ENCODE data around the gene MAOA.
A peak's percentile ranks its signal among the peaks of the same experiment; 100 is the strongest.
"Not testable (repeated sequence)": the region's sequence is repeated elsewhere in the genome, so short reads cannot be mapped to it uniquely, and the experiment has no call there.

Gene MAOA

DNA sequence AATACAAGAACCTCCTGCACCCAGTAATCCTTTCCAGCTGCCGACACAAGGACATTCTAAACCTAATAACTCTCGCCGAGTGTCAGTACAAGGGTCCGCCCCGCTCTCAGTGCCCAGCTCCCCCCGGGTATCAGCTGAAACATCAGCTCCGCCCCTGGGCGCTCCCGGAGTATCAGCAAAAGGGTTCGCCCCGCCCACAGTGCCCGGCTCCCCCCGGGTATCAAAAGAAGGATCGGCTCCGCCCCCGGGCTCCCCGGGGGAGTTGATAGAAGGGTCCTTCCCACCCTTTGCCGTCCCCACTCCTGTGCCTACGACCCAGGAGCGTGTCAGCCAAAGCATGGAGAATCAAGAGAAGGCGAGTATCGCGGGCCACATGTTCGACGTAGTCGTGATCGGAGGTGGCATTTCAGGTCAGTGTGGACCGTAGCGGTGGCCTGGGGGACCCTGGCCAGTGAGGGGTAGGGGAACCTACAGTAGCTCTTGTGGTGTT, at the start of gene MAOA:
Gene MAOA, plus strand, starts transcription at position 295 of the 490 bp plus-strand sequence. Its CDS starts 43 bp downstream, at position 338.
- Mint-ChIP-seq H3K27me3 (no peaks in the 10 kb centered on the region), H3K4me1 (ENCODE audit: low read depth) (peaks cover 3% of the 10 kb centered on the region), H3K36me3 (no peaks in the 10 kb centered on the region), H3K9me3 (ENCODE audit: low read depth) (no peaks in the 10 kb centered on the region), H3K4me3 (peak within 1 kb of the TSS; percentile 88), H3K27ac (no peak within 1 kb of the TSS)

DNA sequence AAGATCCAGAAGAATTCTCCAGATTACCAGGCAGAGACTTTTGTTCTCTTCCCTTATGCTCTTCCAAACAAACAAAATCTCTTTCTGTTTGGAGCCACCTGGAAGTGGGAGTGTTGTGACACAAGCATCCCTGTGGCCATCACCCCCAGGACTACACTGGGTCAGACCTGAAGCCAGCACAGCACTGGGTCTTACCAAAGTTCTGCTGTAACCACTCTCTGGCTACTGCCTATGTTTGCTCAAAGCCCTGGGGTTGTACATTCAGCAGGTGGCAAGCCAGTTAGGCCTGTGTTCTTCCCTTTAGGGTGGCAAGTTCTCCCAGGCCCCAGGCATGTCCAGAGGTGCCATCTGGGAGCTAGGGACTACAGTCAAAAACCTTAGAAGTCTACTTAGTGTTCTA, 43.7 kb upstream of the MAOA start:
- Mint-ChIP-seq H3K4me3 (no peak overlapping the region), H3K27me3 (peaks cover 3% of the 10 kb centered on the region), H3K27ac (no peak overlapping the region), H3K36me3 (peaks cover 2% of the 10 kb centered on the region), H3K4me1 (ENCODE audit: low read depth) (no peaks in the 10 kb centered on the region), H3K9me3 (ENCODE audit: low read depth) (no peaks in the 10 kb centered on the region)

DNA sequence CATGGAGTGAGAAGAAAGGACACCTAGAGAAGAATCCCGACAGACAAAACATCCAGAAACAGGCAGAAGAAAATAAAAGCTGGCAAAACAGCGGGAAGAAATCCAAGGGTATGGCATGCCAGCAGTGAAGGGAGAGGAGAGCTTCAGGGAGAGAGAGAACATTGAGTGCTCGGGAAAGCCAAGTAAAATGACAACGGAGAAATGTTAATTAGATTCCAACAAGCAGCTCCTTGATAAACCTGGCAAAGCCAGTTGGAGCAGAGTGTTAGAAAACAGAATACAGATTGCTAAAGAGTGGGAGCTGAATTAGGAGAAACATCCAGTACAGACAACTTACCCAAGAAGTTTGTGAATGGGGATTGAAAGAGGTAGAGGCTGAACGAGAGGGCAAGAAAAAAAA, 40.4 kb upstream of the MAOA start:
- Mint-ChIP-seq H3K9me3 (ENCODE audit: low read depth) (no peaks in the 10 kb centered on the region), H3K27me3 (peaks cover 3% of the 10 kb centered on the region), H3K4me1 (ENCODE audit: low read depth) (no peaks in the 10 kb centered on the region), H3K27ac (no peak overlapping the region), H3K36me3 (peaks cover 2% of the 10 kb centered on the region), H3K4me3 (no peak overlapping the region)

DNA sequence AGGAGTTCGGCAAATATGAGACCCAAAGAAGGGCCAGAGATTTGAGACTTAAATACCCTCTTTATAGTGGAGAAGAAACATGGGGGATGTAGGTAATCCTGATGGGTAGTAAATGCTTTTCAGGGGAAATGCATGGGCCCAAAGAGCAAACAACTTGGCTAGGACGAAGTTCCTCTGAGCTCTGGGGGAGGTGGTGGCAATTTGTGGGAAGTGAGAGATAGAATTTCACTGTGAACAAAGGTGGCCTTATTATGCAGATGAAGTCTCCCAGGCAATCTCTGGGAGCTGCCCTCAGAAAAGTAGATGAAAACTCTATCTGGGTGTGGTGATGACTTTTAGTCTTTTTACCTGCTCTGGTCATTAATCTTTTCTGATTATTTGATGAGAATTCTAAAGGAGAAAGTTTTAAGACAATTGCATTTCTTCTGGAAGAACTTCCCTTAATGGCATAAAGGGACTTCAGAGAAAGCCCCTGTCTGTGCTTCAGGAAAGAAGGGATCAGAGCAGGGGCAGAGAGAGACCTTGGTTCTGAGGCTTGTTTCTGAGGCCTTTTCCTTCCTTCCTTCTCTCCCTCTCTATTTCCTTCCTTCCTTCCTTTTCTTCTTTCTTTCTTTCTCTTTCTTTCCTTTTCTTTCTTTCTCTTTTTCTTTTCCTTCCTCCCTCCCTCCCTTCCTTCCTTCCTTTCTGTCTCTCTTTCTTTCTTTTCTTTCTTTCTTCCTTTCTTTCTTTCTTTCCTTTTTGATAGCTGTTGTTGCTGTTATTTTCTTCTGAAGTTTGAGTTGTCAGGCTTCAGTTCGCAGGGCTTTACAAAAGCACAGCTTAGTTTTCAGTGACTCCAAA, 37.5 kb upstream of the MAOA start:
- no peaks in the 10 kb centered on the region for H3K4me1 Mint-ChIP-seq (ENCODE audit: low read depth)
- no peak overlapping the region for H3K4me3 Mint-ChIP-seq
- H3K36me3 Mint-ChIP-seq, result peaks cover 2% of the 10 kb centered on the region
- no peaks in the 10 kb centered on the region for H3K9me3 Mint-ChIP-seq (ENCODE audit: low read depth)
- H3K27me3 Mint-ChIP-seq, result peaks cover 3% of the 10 kb centered on the region
- H3K27ac Mint-ChIP-seq, result no peak overlapping the region

DNA sequence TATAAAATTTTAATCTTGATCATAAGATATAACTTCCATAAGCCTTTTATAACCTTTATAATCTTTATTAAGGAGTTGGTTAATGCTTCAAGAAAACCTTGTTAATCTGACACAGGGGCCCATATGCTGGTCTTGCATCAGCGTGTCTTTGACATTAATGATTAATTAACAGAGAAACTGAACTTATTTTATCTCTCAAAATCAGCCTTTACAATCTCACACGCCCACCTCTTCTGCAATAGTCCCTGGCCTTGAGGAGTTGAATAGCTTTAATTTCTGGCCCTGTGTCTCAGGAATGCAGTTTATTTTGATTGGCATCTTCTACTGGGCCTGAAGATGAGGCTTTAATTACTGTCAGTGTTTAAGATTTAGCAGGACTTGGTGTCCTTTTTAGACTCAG, 36.2 kb upstream of the MAOA start:
- H3K9me3 Mint-ChIP-seq (ENCODE audit: low read depth); H3K27ac Mint-ChIP-seq; H3K36me3 Mint-ChIP-seq; H3K27me3 Mint-ChIP-seq; H3K4me3 Mint-ChIP-seq; H3K4me1 Mint-ChIP-seq (ENCODE audit: low read depth): not testable (repeated sequence)

DNA sequence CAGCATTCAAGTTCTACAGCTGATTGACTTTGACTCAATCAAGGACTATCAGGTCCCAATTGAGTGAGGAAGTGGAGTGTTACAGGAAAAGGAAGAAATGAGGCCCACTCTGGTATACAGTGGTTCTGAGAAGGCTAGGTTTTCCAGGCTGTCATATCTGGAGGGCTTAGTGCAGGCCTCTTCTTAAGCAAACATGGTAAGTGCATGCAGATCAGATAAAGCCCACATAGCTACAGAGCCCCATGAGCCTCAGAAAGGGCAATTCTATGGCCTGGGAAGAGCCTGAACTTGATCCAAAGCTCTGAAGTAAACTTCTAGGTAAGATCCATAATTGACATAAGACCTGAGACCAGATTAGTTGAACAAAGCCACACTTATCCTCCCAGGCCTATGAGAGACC, 29.0 kb upstream of the MAOA start:
- no peaks in the 10 kb centered on the region for H3K9me3 Mint-ChIP-seq (ENCODE audit: low read depth)
- no peak overlapping the region for H3K27ac Mint-ChIP-seq
- no peaks in the 10 kb centered on the region for H3K27me3 Mint-ChIP-seq
- H3K4me1 Mint-ChIP-seq (ENCODE audit: low read depth), result no peaks in the 10 kb centered on the region
- no peak overlapping the region for H3K4me3 Mint-ChIP-seq
- H3K36me3 Mint-ChIP-seq, result no peaks in the 10 kb centered on the region

DNA sequence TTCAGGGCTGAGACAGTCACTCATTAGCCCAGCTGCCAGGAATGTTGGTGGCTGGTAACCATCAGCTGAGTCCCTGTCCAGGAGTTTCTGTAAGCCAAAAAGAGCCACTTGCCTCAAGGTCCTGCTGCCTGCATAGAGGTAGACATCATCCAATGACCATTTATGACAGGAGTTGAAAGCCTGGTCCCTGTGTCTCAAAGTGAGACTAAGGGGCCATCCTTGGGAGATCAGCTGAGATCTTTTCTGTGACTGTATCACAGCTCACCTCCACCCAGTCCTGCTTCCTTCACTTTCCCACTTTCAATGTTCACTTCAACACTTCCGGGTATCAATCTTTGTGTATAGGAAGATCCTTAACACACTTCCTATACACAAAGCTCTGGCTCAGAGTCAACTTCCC, 28.4 kb upstream of the MAOA start:
- Mint-ChIP-seq H3K27me3 (no peaks in the 10 kb centered on the region), H3K36me3 (no peaks in the 10 kb centered on the region), H3K27ac (no peak overlapping the region), H3K4me1 (ENCODE audit: low read depth) (no peaks in the 10 kb centered on the region), H3K9me3 (ENCODE audit: low read depth) (no peaks in the 10 kb centered on the region), H3K4me3 (no peak overlapping the region)

DNA sequence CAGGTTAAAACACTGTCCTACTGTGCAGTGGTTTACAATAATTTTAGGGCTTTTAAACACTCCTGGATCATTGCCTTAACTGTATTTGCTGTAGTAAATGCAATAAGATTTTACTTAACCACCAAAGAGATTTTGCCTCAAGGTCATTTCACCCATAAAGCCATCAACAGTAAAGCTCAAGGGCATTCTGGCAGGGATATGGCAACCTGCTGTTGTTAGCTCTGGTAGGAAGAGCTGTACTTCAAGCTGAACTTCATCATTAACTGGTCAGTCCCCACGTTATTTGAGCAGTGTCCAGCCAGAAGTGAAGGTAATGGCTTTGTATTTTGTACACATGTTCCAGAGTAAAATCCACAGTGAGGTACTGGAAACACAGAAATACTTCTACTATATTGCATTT, 26.9 kb upstream of the MAOA start:
- Mint-ChIP-seq H3K27ac (no peak overlapping the region), H3K9me3 (ENCODE audit: low read depth) (no peaks in the 10 kb centered on the region), H3K4me3 (no peak overlapping the region), H3K27me3 (no peaks in the 10 kb centered on the region), H3K36me3 (no peaks in the 10 kb centered on the region), H3K4me1 (ENCODE audit: low read depth) (no peaks in the 10 kb centered on the region)

DNA sequence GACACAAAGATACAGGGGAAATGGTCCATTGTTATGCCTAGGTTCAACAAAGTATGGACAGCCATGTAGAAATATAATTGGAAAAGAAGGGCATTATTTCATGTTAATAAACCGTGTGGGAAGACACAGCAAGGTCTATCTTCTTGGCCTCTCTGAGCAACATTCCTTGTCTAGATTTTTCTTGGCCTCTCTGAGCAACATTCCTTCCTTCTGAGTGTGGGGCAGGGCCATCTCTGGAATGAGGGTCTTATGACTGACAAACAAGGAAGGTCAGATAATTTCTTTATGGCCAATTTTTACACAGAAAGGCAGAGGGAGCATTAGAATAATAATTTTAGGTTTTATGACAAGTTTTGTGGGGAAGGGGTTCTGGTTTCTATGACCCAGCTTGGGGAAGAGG, 24.3 kb upstream of the MAOA start:
- H3K27ac Mint-ChIP-seq, result no peak overlapping the region
- no peak overlapping the region for H3K4me3 Mint-ChIP-seq
- H3K27me3 Mint-ChIP-seq, result no peaks in the 10 kb centered on the region
- H3K9me3 Mint-ChIP-seq (ENCODE audit: low read depth), result no peaks in the 10 kb centered on the region
- H3K36me3 Mint-ChIP-seq, result no peaks in the 10 kb centered on the region
- no peaks in the 10 kb centered on the region for H3K4me1 Mint-ChIP-seq (ENCODE audit: low read depth)

DNA sequence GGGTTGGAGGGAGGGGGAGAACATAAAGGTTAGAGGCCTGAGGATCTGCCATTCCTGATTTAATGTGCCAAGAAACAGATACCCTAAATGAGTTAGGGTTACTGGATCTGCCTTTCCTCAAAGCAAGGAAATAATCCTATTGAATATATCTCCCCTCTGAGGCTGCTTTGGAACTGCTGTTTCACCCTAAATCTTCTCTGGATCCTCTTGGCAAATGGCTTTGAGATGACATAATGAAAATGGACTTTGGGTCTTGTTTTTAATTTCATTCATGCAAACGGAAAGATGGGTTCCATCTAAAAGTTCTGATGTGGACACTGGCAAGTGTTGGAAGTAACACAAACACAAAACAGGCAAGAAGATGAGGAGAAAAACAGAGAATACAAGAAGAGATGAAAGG, 23.0 kb upstream of the MAOA start:
- Mint-ChIP-seq H3K36me3 (no peaks in the 10 kb centered on the region), H3K9me3 (ENCODE audit: low read depth) (no peaks in the 10 kb centered on the region), H3K27ac (no peak overlapping the region), H3K4me1 (ENCODE audit: low read depth) (no peaks in the 10 kb centered on the region), H3K4me3 (no peak overlapping the region), H3K27me3 (peaks cover 1% of the 10 kb centered on the region)

DNA sequence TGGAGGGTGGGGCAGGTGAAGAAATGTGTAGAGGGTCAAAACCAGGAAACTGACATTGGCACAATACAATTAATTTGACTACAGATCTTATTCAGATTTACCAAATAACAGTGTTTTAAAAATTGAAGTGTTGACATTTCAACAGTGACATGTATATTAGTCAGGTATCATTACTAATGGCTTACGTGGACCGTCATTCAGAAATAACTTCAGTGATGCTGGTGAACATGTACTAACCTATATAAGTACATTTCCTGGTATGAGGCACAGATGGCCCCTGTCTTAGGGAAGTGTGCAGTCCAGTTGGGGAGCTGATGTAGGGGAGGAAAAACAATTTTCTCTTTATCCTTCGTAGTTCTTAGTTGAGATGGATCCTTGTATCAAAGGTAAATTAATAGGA, 22.3 kb upstream of the MAOA start:
- Mint-ChIP-seq H3K27me3 (peaks cover 2% of the 10 kb centered on the region), H3K27ac (no peak overlapping the region), H3K4me1 (ENCODE audit: low read depth) (no peaks in the 10 kb centered on the region), H3K9me3 (ENCODE audit: low read depth) (no peaks in the 10 kb centered on the region), H3K4me3 (no peak overlapping the region), H3K36me3 (no peaks in the 10 kb centered on the region)

DNA sequence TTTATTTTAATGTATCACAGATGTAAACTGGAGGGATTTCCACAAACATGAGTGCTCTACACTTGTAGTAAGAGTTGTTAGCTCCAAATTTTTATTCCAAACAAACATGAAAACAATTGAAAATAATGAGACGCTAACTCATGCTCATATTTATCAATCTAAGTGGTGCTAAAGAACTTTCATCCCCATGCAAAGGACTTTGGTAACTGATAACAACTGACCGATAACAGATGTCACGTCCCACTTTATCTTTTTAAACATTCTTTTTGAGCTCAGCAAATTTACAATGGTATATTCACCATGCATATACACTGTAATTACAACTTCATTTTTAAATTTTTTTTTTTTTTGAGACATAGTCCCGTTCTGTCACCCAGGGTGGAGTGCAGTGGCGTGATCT, 15.6 kb upstream of the MAOA start:
- H3K4me1 Mint-ChIP-seq (ENCODE audit: low read depth), result peaks cover 3% of the 10 kb centered on the region
- H3K27ac Mint-ChIP-seq, result no peak overlapping the region
- H3K27me3 Mint-ChIP-seq, result peaks cover 2% of the 10 kb centered on the region
- no peaks in the 10 kb centered on the region for H3K36me3 Mint-ChIP-seq
- H3K9me3 Mint-ChIP-seq (ENCODE audit: low read depth), result no peaks in the 10 kb centered on the region
- H3K4me3 Mint-ChIP-seq, result no peak overlapping the region

DNA sequence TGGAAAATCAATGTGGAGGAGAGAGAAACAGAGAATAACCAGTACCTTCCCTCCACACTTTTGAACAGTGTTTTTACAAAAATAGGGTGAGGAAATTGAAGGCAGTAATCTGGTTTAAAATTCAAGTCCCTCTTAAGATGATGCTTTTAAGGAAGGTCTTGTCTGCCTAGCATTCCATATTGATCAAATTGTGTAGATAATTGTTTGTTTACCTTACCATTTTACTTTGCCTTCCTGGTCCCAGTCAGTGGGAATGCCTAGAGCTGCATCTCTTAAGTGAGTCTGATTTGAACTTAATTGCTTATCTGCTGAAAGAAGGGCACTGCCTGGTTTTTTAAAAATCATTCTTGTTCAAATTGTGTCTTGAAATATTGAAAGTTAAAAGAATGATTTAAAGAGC, 14.4 kb upstream of the MAOA start:
- Mint-ChIP-seq H3K9me3 (ENCODE audit: low read depth) (no peaks in the 10 kb centered on the region), H3K27ac (no peak overlapping the region), H3K36me3 (no peaks in the 10 kb centered on the region), H3K4me1 (ENCODE audit: low read depth) (peaks cover 3% of the 10 kb centered on the region), H3K4me3 (no peak overlapping the region), H3K27me3 (peaks cover 2% of the 10 kb centered on the region)

DNA sequence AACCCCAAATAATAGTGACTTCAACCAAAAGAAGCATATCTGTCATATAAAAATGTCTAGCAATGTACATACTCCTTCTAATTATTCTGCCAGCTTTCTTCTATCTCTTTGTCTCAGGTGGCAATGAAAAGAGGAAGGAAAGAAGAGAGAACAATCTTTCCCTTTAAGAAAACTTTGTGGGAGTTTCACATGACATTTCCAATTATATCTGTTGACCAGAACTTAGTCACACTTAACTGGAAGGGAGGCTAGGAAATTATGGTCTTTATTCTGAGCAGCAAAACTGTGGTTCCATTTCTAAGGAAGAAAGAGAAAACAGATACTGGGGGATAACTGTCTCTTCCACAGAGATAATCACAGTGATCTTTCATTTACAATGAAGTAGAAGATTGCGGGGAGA, 12.9 kb upstream of the MAOA start:
- Mint-ChIP-seq H3K27me3 (no peaks in the 10 kb centered on the region), H3K27ac (no peak overlapping the region), H3K4me3 (no peak overlapping the region), H3K36me3 (no peaks in the 10 kb centered on the region), H3K9me3 (ENCODE audit: low read depth) (no peaks in the 10 kb centered on the region), H3K4me1 (ENCODE audit: low read depth) (peaks cover 3% of the 10 kb centered on the region)

DNA sequence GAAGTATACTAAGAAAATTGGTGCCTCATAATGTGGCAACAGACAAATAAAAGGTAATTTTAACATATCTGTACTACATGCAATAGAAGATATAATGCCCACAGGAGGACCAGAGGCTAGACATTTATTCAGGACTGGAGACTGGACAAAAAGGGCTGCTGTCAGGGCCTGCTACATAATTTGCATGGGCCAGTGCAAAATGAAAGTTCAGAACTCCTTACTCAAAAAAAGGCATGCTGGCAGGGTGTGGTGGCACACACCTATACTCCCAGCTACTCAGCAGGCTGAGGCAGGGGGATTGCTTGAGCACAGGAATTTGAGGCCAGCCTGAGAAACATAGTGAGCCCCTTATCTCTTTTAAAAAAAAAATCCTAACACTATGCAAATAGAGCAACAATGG, 12.4 kb upstream of the MAOA start:
- H3K27ac Mint-ChIP-seq, result no peak overlapping the region
- H3K36me3 Mint-ChIP-seq, result no peaks in the 10 kb centered on the region
- no peaks in the 10 kb centered on the region for H3K9me3 Mint-ChIP-seq (ENCODE audit: low read depth)
- H3K4me3 Mint-ChIP-seq, result no peak overlapping the region
- peaks cover 3% of the 10 kb centered on the region for H3K4me1 Mint-ChIP-seq (ENCODE audit: low read depth)
- no peaks in the 10 kb centered on the region for H3K27me3 Mint-ChIP-seq

DNA sequence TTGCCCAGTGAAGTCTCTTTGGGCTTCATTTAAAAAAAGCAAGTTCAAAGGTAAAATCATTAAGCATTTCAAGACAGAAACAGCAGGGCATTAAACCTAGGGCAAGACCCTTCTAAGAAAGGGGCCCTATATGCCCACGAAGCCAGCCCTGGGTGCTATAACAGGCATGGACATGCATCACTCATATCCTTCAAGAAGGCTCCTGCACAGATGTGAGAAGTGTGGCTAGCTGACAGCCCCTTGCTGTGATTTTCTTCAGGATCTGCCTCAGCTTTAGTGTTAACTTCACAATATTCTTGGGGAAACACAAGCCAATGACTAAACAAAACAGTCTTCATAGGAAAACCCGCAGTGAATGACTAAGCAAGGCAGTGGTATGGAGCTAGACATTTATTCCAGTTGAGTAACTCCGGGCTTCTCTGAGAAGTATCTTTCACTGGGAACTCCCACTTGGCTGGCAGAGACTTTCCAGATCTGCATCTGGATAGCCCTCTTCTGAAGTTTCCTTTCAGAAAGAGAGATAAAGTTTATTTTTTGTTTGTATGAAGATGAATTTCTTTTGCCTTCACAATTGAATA, 11.9 kb upstream of the MAOA start:
- no peak overlapping the region for H3K4me3 Mint-ChIP-seq
- peaks cover 3% of the 10 kb centered on the region for H3K4me1 Mint-ChIP-seq (ENCODE audit: low read depth)
- no peaks in the 10 kb centered on the region for H3K9me3 Mint-ChIP-seq (ENCODE audit: low read depth)
- H3K27me3 Mint-ChIP-seq, result no peaks in the 10 kb centered on the region
- no peaks in the 10 kb centered on the region for H3K36me3 Mint-ChIP-seq
- no peak overlapping the region for H3K27ac Mint-ChIP-seq
